Right renal cortex interstitium (tissue), 3 donors: Measurements from ENCODE around the gene KIRREL3. TPM values are rescaled to one million over a fixed set of nuclear protein-coding genes. Genes with fewer than 3 reads are reported as not detected.

Experiments used
- DNase-seq, 3 donors: peaks; one replicate each; pipeline ENCODE4 v3.0.0-alpha.2; 2013; ENCODE audit warnings: low read depth in 3 of 3, low spot score in 2 of 3
- polyA plus RNA-seq, 3 donors: library from polyadenylated mRNA; unstranded; fragments of 120-200 nt; gene quantifications; one replicate each; pipeline ENCODE4 v1.2.1, GENCODE V29; 2013; ENCODE audit not compliant: insufficient read length in 3 of 3

The KIRREL3 gene
- 1 to 10 TPM; 1.2 to 1.4 (median 1.3) TPM for polyA plus RNA-seq

DNA sequence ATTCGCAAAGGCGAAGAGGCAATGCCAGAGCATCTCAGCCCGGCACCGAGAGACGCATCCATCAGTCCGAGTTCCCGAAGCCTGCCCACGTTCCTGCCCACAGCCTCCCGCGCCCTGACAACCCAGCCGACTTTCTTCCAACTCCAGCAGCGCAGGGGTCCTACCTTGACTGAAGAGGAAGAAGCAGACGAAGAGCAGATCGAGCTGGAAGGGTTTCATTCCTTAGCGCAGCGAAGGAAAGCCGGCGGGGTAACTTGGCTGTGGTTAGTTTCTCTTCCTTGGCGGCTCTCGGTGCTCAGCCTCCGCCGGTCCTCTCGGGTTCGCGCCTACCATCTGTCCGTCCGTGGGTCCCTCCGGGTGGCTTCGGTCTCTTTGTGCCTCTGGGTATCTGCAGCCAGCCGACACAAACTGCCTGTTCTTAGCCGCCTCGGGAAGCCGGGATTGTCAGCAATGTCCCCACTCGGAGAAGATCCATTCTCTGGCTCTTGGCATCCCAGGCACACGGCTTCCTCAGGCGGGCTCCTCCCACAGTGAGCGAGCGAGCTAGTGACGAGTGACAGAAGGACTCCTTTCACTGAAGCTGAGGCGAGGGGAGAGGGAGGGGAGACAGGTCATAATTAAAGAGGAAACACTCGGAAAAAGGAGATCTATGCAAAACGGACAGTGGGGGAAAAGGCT lies at the start of gene KIRREL3:
Gene KIRREL3, minus strand, starts transcription at position 480 of the 678 bp plus-strand sequence.
- no peak for DNase-seq

DNA sequence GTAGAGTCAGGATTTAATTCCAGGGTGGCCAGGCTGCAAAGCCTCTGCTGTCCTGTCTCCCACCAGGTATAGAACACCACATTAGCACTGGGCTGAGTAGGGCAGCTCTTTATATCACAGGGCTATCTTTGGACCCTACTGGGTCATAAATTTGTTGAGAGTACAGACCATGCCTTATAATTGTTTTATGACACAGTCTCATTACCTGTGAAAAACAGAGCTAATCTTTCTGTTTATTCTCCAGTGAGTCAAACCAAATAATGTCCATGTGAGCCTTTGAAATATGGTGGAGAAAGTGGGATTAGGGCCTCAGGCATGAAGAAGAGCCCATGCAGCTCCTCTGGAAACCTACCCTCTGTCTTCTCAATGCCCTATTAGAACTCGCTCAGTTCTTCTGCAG lies 49.6 kb upstream of the KIRREL3 start:
- no peak for DNase-seq

DNA sequence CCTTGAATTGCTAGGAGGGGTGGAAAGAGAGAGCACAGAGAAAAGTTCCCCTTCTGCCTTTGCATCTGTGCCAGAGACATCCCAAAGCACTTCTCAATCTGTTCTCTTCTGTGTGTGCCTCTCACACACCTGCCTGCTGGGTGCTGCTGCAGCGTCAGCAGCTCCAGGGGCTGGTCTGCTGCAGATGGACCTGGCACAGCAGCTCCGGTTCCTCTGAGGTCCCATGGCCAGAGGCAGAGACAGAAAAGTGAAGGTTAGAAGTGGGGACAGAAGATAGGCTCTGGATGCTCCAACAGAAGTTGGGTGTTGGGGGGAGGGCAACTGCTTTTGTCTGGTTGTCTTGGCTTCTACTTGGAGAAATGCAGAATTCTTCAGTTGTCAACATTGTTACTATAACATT lies 48.9 kb upstream of the KIRREL3 start:
- no peak for DNase-seq

DNA sequence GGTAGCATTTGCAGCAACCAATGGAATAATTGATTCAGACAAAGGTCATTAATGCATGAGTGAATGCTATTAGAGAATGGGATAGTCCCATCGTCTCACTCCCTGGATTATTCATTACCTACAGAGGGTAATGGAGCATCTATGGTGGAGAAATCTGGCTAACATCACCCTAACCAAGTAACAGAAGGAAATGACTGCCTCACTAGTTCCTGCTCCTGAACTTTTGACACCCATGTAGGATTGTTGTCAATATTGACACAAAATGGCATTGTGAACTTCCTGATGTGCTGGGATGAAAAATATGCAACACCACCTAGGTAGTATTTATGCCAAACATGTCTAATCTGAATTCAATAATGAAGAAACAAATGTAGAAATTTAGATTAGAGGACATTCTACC lies 44.0 kb upstream of the KIRREL3 start:
- no peak for DNase-seq

DNA sequence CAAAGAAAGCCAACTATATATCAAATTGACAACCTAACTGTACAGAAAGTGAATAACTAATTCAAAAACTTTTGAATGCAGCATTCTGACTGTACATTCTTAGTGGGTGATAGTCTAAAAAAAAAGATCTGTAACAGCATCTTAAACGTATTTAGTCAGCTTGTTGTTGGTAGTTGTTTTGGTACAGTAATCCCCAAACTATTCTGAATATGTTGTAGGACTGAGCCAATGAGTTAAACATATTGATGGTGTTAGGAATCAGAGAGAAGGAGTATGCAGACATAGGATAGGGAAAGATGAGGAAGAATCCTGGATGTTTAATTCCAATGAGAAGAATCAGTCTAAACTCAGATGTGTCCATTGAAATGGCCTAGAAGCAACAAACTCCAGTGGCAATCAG lies 41.9 kb upstream of the KIRREL3 start:
- no peak for DNase-seq

DNA sequence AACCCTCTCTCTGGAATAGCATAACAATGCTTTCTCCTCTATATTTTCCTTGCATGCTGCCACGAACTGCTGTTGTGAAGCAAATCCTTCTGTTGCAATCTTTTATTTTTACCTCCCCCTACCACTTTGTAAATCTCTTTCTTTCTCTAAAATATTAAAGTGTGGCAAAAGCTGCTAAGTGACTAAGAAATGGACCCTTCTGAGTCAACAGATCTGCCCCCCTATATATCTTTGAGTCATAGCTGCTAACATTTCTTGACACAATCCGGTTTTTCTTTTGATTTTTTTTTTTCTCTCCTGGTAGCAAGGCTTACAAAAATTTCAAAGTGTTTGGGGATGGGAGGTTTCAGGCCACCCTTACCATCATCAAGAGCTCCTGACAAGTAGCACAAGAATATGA lies 39.0 kb upstream of the KIRREL3 start:
- DNase-seq = no peak

DNA sequence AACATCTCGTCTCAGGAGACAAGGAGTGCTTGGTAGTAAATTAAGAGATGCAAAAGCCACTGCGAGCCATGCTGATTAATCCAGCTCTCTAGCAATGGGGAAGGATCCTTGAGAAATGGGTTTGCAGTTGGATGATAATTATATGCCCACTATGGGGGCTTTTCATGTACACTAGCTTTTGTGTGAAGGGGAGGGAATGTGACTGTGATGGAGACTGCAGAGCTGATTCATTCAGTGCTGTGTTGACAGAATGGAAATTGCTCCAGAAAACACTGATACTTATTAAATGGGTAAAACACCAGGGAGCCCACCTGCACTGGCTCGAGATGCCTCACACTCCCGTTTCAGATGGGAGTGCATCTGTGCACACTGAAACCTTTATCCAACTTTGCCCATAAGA lies 37.0 kb upstream of the KIRREL3 start:
- no peak for DNase-seq

DNA sequence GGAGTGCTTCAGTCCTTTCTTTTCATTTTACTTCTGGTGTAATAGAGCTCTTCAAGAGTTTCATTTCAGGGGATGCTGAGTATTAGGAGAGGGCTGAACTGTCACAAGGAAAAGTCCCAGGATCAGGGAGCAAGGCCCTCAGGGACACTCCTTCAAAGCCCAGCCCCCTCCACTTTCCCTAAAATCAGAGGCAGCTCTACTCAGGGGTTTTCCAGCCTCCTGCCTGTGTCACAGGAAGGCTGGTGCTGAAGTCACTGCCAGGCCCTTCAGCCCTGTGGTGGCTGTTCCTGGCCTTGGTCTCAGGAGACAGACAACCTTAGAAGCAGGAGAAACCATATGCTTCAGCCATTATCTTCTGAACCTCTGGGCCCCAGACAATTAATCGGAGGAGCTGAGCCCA lies 36.4 kb upstream of the KIRREL3 start:
- no peak for DNase-seq

DNA sequence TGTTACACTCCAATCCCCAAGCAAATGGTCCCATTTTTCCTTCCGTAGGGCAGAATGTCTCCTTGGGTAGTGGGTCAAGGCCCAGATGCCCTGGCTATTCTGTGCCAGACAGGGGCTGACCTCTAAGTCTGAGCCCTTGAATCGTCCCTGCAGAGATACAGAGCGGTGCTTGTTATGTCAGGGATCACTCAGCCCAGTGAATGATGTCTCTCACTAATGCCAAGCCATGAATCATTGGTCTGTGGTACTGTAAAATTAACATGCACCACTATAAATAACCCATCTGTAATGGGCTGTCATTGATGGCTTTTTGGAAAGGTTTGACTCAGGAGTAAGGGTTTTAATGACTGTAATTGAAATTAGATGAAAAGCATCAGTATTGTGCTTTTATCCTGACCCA lies 35.3 kb upstream of the KIRREL3 start:
- DNase-seq = no peak

DNA sequence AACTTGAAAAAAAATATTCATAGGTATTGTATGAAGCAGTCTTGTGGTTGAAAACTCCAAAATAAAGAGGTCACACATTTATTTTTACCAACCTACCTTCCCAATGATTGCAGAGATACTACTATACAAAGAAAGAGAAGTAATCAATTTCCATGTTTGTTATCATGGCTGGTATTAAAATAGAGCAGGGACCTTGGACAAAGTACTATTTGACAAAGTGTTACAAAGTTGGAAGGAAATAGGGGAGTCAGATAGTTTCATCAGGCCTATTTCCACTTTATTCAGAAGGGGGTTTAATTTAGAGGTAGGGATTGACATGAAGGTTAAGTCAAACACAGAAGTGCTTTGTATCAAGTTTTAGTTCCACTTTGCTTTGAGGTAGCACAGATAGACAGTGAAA lies 34.4 kb upstream of the KIRREL3 start:
- no peak for DNase-seq

DNA sequence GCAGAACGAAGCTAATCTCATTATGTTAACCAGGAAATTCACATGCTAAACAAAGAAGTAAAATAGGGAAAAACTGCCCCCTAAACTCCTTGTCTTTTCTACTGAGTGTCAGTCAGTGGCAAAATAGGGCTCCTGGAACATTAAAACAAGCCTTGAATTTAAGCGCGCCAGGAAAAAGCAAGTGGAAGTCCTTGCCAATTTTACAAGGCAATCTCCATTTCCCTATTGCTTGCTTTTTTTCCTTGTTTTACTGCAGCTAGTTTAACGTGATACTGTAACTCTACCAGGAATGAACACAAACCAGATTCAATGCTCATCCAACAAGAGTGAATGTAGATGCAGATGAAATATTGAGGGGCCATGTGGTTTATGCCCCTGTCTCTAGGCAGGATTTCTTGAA lies 28.1 kb upstream of the KIRREL3 start:
- no peak for DNase-seq

DNA sequence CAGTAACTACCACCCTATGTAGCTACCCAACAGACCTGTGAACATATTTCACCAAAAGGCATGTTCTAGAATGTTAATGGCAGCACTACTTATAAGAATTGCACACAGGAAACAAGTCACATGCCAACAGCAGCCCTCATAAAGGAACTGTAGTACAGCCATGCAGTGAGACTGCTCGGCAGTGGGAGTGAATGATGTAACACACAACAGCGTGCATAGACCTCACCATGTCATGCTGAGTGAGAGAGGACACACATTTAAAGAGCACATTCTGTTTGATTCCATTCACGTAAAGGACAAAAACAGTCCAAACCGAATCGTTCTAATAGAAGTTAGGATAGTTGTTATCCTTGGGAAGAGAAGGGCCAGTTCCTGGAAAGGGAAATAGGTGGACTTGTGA lies 27.2 kb upstream of the KIRREL3 start:
- no peak for DNase-seq

DNA sequence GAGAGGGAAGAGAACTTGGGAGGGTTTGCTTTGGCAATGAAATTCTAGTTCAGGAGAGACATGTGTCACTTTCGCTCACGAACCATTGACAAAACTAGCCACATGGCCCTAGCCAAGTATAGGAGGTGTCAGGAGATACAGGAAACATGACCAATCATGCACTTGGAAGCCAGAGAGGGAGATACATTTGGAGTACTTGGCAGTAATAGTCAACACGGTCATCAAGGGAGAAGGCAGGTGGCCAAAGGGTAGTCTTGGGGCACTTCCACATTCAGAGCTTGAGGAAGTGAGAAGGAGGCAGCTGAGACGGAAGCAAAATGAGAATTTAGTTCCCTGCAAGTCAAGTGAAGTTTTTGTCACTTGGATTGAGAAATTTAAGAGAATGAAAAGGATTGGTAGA lies 26.4 kb upstream of the KIRREL3 start:
- no peak for DNase-seq

DNA sequence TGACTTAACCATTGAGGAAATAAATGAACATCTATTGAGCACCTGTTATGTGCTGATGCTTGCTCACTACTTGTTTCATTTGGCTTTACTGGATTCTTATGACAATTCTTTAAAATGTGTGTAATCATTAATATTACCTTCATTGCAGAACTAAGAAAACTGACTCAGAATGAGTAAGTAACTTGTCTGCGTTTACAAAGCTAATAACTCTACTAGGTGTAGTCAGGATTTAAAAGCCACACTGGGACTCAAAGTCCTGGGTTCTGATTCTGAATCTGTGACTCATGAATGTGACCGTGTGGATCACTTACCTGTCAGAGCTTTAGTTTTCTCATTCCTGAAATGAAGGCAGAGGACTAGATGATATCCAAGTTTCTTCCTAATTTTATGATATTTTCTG lies 23.4 kb upstream of the KIRREL3 start:
- no peak for DNase-seq

DNA sequence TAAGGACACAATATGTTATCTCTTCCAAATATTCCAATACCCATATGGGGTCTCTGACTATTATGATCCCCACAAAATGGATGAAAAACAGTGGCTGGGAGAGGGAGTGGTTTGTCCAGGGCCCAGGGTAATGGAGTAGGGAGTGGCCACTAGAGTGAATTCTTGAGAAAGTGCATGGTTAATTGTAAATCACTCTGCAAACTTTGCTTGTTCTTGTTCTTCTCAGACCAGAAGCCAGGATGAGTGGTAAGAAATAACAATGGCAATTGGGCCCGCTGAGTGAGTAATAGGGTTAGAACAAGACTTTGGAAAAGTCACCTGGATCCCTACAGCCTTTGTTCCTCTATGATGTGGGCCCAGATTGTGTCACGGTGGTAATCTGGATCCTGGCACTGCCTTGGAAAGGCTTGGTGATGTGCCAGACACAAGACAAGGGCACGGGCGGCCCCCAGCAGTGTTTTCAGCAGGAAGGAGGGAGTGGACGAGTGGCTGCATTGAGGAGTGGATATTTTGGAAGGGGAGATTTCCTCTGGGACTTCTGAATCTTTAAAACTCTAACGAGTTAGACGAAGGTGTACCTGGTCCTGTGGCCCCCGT lies 18.2 kb upstream of the KIRREL3 start:
- DNase-seq = no peak

DNA sequence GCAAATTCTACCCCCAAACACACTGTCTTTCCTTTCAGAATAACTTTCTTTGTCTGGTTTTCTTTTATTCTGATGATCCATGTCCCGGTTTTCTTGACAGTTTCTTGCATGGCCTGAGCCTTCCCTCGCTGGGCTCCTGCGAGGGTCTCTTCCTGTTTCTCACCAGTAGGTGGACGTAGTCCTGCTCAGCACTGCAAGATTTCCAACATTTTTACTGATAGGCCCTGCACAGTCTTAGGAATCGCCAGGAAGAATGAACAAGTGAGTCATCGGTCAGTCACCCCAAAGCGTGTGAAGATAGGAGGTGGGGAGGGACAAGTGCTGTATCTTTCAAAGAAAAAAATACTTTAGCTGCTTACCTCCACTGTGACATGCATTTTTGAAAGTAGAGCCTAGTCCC lies 16.9 kb upstream of the KIRREL3 start:
- DNase-seq = no peak

DNA sequence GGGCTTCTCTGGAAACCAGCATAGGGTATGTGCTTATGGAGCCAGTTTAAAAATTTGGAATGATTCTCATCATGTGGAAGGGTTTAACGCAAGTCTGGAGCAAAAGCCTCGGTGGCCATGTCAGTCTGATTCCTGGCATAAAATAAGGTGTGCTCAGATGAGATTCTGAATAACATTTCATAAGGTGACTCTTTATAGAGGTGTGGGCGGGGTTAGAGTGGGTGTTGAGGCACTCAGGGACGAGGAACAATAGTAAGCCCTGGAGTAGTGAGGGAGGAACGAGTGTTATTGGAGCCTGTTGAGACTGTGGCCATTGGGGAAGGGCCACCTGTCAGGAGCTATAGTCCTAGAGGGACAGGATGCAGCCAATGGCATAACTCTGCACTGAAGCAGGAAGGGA lies 13.0 kb upstream of the KIRREL3 start:
- DNase-seq = no peak

DNA sequence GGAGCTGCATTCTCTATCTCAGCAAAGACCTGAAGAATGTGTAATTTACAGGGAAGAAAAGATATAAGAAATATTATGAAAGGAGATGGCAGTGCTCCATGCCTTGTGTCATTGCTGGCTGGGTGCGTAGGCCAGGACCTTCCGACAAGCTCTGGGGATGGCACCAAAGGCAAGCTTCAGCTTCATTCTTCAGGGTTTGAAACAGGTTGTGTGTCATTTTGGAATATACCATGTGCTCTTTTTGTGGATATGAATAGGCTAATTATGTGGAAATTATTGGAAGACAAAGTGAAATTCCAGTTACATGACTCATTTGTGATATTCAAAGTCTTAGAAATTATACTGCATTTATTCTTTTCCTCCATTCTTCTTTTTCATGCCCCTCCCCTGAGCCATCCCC lies 5.7 kb upstream of the KIRREL3 start:
- no peak for DNase-seq

DNA sequence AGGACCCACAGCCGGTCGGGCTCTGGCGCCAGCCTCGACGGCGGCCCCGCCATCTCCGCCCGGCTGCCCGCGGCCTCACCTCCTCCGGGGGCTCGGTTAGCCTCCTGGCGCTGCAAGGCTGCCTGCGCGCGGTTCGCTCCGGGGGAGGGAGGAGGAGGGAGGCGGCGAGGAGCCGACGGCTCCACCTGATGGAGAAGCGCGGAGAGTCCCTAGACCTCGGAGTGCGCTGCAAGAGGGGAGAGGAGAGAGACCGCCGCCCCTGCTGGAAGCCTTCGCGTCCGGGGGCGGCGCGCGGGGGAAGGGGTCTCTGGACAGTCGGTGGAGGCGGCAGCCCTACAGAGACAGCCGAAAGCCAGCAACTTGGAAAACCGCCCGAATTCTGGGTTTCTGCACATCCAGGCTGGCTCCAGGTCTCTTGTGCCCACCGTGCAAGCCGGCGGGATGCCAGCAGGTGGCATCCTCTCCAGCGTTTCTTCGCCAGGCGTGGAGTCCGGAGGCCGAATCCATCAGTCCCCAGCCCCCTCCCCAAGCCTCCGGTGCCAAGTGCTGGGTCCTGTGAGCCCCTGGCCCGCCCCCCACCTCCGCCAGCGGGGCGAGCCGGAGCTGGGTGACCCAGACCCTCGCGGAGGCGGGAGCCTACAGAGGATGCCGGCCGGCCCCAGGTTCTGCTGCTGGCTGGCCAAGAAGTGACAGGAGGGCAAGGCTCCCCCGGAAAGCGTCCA lies 2.9 kb upstream of the KIRREL3 start:
- peak in 1 of 3 donors; percentile 61 for DNase-seq

DNA sequence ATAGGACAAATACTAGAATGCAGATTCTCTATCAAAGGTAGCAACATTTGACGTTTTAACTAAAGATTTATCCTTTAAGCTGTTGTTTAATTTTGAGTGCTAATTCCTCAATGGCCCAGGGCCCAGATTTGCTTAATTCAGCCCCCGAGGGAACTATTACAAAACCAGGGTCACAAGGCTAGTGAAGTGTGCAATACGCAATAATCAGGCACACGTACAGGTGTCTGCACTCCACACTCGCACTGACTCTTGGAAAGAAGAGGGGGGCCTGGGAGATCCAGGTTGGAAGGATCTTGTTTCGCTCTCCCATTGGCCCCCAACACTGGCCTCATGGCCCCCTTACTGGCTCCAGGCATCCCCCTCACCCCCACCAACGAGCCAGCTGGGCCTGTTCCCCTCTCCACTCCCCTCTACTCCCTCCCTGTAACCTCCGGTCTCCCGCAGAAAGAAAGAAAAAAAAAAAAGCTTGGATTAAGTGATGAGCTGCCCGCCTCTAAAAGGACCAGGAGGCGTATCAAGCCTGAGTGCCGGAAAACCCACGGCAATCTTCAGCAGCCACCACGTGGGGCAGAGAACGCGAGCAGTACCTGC lies 2.2 kb upstream of the KIRREL3 start:
- DNase-seq = no peak

DNA sequence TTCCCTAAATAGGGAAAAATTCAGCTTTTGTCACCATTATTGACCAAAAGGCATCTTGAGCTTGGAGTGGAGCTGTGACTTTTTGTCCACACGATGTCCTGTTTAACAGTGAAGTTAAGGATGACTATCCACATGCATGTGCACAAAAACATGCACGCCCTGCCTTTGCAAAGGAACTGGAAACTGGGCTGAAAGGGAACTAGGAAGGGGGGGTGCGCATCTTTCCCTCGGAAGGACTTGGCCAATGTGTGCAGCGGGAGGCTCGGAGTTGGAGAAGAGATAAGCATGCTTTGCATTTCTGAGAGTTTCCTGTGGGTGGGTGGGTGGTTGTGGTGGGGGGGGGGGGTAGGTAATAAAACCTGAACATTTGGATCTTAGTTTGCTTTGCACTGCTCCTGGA lies 411 bp upstream of the KIRREL3 start:
- DNase-seq = no peak

DNA sequence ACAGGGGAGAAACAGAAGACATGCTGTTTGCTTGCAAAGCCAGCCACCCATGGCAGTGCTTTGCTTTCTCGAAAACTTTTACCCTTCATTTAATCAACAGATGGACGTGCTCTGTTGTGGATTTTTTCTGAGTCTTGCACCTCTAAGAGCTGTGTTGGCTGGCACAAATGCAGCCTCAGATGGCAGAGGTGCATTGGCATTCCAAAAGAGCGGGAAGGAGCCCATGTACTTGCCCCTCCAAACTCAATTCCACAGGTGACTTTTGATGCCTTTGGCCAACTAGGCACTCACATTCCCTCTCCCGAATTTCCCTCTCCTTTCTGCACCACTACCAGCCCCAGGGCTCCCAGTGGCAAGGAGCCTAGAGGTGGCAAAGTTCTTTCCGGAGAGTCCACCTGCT lies 1.2 kb downstream of the KIRREL3 start:
- no peak for DNase-seq
